T-helper 1 cell treated with Interleukin-12 subunit alpha and Interleukin-12 subunit beta and Interleukin-4 antibody, amounts not matched to agents 30 μg/mL and 1 μg/mL, for 36 hours (primary cell): Measurements from ENCODE around the gene THUMPD3.

Source experiments
- H3K27ac Mint-ChIP-seq: one replicate; pipeline ENCODE4 v1.8.0; 2021; ENCODE audit warnings: mild to moderate bottlenecking, mixed read lengths
- H3K27me3 Mint-ChIP-seq: one replicate; pipeline ENCODE4 v1.8.0; 2021; ENCODE audit warnings: low read depth, mixed read lengths
- H3K36me3 Mint-ChIP-seq: one replicate; pipeline ENCODE4 v1.8.0; 2021; ENCODE audit warnings: low read depth, mixed read lengths
- H3K4me1 Mint-ChIP-seq: one replicate; pipeline ENCODE4 v1.8.0; 2021; ENCODE audit warnings: low read depth, mixed read lengths
- H3K4me3 Mint-ChIP-seq: one replicate; pipeline ENCODE4 v1.8.0; 2021; ENCODE audit warnings: mild to moderate bottlenecking, moderate library complexity, mixed read lengths
- H3K9me3 Mint-ChIP-seq: one replicate; pipeline ENCODE4 v1.8.0; 2021; ENCODE audit warnings: mixed read lengths

Gene THUMPD3

GRCh38 chr3:9397906-9398699 lies 35.2 kb downstream of the THUMPD3 start:
- H3K4me1 Mint-ChIP-seq: peaks cover 56% of the 10 kb centered on the region
- H3K27me3 Mint-ChIP-seq: no peaks in the 10 kb centered on the region
- H3K27ac Mint-ChIP-seq: peak overlapping the region; percentile 100
- peaks cover 24% of the 10 kb centered on the region for H3K36me3 Mint-ChIP-seq
- no peaks in the 10 kb centered on the region for H3K9me3 Mint-ChIP-seq
- peak overlapping the region; percentile 100 for H3K4me3 Mint-ChIP-seq

GRCh38 chr3:9398700-9399336 lies 36.0 kb downstream of the THUMPD3 start:
- H3K9me3 Mint-ChIP-seq: no peaks in the 10 kb centered on the region
- peaks cover 51% of the 10 kb centered on the region for H3K4me1 Mint-ChIP-seq
- H3K27me3 Mint-ChIP-seq: no peaks in the 10 kb centered on the region
- peak overlapping the region; percentile 100 for H3K4me3 Mint-ChIP-seq
- H3K36me3 Mint-ChIP-seq: peaks cover 21% of the 10 kb centered on the region
- H3K27ac Mint-ChIP-seq: peak overlapping the region; percentile 100

- H3K4me1 Mint-ChIP-seq: peaks cover 50% of the 10 kb centered on the region
- H3K27me3 Mint-ChIP-seq: no peaks in the 10 kb centered on the region
- H3K4me3 Mint-ChIP-seq: peak overlapping the region; percentile 100
Measured at GRCh38 chr3:9399337-9399703, 36.5 kb downstream of the THUMPD3 start.

GRCh38 chr3:9399746-9400145 lies 36.9 kb downstream of the THUMPD3 start:
- H3K27me3 Mint-ChIP-seq: no peaks in the 10 kb centered on the region
- no peaks in the 10 kb centered on the region for H3K9me3 Mint-ChIP-seq
- peaks cover 15% of the 10 kb centered on the region for H3K36me3 Mint-ChIP-seq
- no peak overlapping the region for H3K27ac Mint-ChIP-seq
- peak overlapping the region; percentile 100 for H3K4me3 Mint-ChIP-seq
- peaks cover 50% of the 10 kb centered on the region for H3K4me1 Mint-ChIP-seq

More at GRCh38 chr3:9399337-9399703, 36.5 kb downstream of the THUMPD3 start:
- peak overlapping the region; percentile 100 for H3K27ac Mint-ChIP-seq
- H3K9me3 Mint-ChIP-seq: no peaks in the 10 kb centered on the region
- peaks cover 18% of the 10 kb centered on the region for H3K36me3 Mint-ChIP-seq

- peak overlapping the region; percentile 21 for H3K4me3 Mint-ChIP-seq
- no peaks in the 10 kb centered on the region for H3K27me3 Mint-ChIP-seq
- H3K27ac Mint-ChIP-seq: no peak overlapping the region
- H3K36me3 Mint-ChIP-seq: peaks cover 13% of the 10 kb centered on the region
- no peaks in the 10 kb centered on the region for H3K9me3 Mint-ChIP-seq
- H3K4me1 Mint-ChIP-seq: peaks cover 45% of the 10 kb centered on the region
Measured at GRCh38 chr3:9400616-9401015, 37.8 kb downstream of the THUMPD3 start.

GRCh38 chr3:9401986-9402385 lies 39.1 kb downstream of the THUMPD3 start:
- peaks cover 47% of the 10 kb centered on the region for H3K4me1 Mint-ChIP-seq
- no peak overlapping the region for H3K27ac Mint-ChIP-seq
- H3K9me3 Mint-ChIP-seq: no peaks in the 10 kb centered on the region
- no peaks in the 10 kb centered on the region for H3K27me3 Mint-ChIP-seq
- H3K4me3 Mint-ChIP-seq: no peak overlapping the region
- peaks cover 12% of the 10 kb centered on the region for H3K36me3 Mint-ChIP-seq

- no peak overlapping the region for H3K27ac Mint-ChIP-seq
- H3K4me3 Mint-ChIP-seq: no peak overlapping the region
- H3K36me3 Mint-ChIP-seq: peaks cover 12% of the 10 kb centered on the region
- H3K9me3 Mint-ChIP-seq: no peaks in the 10 kb centered on the region
- H3K4me1 Mint-ChIP-seq: peaks cover 50% of the 10 kb centered on the region
- no peaks in the 10 kb centered on the region for H3K27me3 Mint-ChIP-seq
Measured at GRCh38 chr3:9402410-9403228, 39.8 kb downstream of the THUMPD3 start.

GRCh38 chr3:9403463-9403862 lies 40.6 kb downstream of the THUMPD3 start:
- Mint-ChIP-seq H3K36me3 (peaks cover 11% of the 10 kb centered on the region), H3K4me3 (no peak overlapping the region), H3K27ac (no peak overlapping the region), H3K9me3 (no peaks in the 10 kb centered on the region), H3K4me1 (peaks cover 51% of the 10 kb centered on the region), H3K27me3 (no peaks in the 10 kb centered on the region)

GRCh38 chr3:9404680-9405079 lies 41.8 kb downstream of the THUMPD3 start:
- Mint-ChIP-seq H3K27me3 (no peaks in the 10 kb centered on the region), H3K4me1 (peaks cover 47% of the 10 kb centered on the region), H3K4me3 (no peak overlapping the region), H3K9me3 (no peaks in the 10 kb centered on the region), H3K36me3 (peaks cover 7% of the 10 kb centered on the region), H3K27ac (no peak overlapping the region)

- Mint-ChIP-seq H3K27ac (no peak overlapping the region), H3K4me3 (no peak overlapping the region)
Measured at GRCh38 chr3:9405756-9406155, 42.9 kb downstream of the THUMPD3 start.

GRCh38 chr3:9406856-9407626 lies 44.2 kb downstream of the THUMPD3 start:
- H3K4me3 Mint-ChIP-seq: no peak overlapping the region
- H3K27me3 Mint-ChIP-seq: no peaks in the 10 kb centered on the region
- H3K27ac Mint-ChIP-seq: no peak overlapping the region
- peaks cover 10% of the 10 kb centered on the region for H3K36me3 Mint-ChIP-seq
- no peaks in the 10 kb centered on the region for H3K9me3 Mint-ChIP-seq
- H3K4me1 Mint-ChIP-seq: peaks cover 37% of the 10 kb centered on the region

More at GRCh38 chr3:9405756-9406155, 42.9 kb downstream of the THUMPD3 start:
- peaks cover 46% of the 10 kb centered on the region for H3K4me1 Mint-ChIP-seq
- H3K9me3 Mint-ChIP-seq: no peaks in the 10 kb centered on the region
- peaks cover 10% of the 10 kb centered on the region for H3K36me3 Mint-ChIP-seq
- no peaks in the 10 kb centered on the region for H3K27me3 Mint-ChIP-seq

GRCh38 chr3:9408061-9408460 lies 45.2 kb downstream of the THUMPD3 start:
- no peak overlapping the region for H3K27ac Mint-ChIP-seq
- H3K4me1 Mint-ChIP-seq: peaks cover 34% of the 10 kb centered on the region
- peaks cover 9% of the 10 kb centered on the region for H3K36me3 Mint-ChIP-seq
- no peaks in the 10 kb centered on the region for H3K27me3 Mint-ChIP-seq
- no peaks in the 10 kb centered on the region for H3K9me3 Mint-ChIP-seq
- no peak overlapping the region for H3K4me3 Mint-ChIP-seq

- peaks cover 9% of the 10 kb centered on the region for H3K36me3 Mint-ChIP-seq
- no peak overlapping the region for H3K4me3 Mint-ChIP-seq
- no peaks in the 10 kb centered on the region for H3K9me3 Mint-ChIP-seq
- H3K4me1 Mint-ChIP-seq: peaks cover 37% of the 10 kb centered on the region
- H3K27me3 Mint-ChIP-seq: no peaks in the 10 kb centered on the region
- no peak overlapping the region for H3K27ac Mint-ChIP-seq
Measured at GRCh38 chr3:9408546-9408945, 45.7 kb downstream of the THUMPD3 start.
